ENCODE results near the gene CACNA2D4.
A peak's percentile ranks its signal among the peaks of the same experiment; 100 is the strongest.

CACNA2D4 gene

DNA sequence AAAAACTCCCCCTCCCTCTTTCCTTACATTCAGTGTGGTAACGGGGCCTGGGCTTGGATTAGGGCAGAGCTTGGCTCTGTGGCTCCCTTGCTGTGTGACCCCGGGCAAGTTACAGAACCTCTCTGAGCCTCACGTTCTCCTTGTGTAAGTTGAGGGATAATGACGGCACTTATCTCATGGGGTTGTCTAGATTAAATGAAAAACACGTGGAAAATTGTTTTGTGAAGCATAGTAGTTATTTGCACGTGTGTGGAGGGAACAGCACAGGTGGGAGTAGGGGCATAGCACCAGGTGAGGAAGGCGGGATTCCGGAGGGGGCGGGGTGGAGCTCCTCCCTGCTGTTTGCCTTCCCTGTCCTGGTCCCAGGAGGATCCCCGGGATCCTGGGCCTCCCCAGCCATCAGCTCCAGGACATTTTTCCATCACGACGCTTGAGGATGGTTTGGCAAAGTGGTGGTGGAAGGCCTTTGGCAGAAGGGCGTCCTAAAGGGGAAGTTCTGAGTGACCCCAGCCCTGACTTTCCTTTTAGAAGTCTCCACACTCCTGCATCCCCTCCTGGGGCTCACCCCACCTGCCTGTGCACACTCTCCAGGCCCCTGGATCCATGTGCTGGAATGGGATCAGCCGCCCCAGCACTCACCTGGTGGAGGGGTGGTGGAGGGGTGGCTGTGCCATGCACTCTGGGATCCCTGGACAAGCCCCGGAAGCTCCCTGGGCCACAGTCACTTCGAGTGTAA lies 75.4 kb downstream of the CACNA2D4 start:
- no peak for DNase-seq

DNA sequence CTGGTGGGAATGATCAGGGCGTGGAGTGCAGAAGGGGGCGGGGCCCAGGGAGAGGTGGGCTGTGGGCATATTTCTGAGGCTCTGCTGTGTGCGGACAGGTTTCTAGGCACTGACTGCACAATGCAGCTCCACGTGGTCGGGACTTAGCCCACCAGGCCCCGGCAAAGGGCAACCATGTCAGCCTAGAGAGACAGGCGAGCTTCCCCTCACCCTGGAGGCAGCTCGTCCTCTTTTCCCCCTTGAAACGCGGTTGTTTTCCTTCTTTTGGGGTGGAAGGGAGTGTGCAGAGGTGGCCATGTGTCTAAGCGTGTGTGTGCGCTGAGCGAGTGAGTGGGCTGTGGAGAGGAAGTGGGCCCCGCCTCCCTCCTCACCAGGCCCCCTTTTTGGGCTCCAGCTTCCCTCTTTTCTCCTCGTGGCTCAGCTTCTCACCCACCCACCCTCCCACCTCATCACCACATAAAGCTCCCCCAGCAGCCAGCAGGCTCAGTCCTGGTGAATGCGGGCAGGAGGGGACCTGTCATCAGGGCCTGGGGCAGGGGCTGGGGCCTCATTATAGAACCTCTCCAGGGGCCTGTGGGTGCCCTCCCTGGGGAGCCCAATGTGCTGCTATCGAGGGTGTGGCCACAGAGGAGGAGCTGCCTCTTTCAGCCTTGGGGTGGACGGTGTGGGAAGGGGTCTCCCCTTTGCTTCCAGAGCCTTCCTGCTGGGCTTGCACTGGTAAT lies 76.1 kb downstream of the CACNA2D4 start:
- no peak for DNase-seq

DNA sequence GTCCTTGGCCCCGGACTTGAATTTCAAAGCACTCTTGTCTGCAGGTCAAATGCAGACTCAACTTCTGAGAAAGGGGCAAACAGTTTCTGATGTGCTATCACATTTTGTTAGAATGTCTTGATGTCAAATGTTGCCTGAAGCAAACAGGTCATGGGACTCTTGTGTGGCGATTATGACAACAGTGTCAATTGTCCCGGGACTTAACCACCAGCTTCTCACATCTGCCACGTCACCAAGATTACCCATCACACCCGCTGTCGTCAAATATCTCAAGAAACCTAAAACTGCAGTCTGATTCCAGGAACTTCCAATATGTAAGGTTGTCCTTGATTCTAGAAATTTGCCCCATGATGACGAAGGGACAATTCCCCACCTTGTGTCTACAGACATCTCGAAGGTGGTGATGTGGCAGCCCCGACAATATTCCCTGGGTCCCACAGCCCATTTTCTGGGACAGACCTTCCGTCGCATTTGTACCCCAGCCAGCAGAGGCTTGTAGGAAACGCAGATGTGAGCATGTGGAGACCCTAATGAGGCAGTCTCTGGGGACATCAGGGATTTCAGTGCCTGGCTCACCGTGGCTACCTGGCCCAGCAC lies 76.8 kb downstream of the CACNA2D4 start:
- DNase-seq = peak; percentile 24

DNA sequence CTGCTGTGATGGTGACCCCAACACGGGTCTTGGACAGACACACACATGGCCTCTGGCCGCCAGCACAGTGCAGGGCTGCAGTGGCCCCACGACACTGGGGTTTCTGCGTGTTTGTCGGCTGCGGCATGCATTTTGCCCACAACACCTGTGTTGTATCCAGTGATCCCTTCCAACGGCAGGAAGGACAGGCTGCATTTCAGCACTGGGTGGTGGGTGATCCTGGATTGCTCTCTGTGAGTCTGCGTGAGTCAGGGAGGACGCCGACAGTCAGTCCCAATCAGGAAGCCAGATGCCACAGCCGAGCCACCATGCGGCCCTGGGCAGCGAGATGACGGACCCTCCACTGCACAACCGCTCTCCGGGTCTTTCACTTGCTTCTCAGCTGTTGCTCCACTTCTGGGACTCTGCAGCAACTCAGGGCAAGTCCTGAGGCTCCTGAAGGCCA lies 77.4 kb downstream of the CACNA2D4 start:
- no peak for DNase-seq

DNA sequence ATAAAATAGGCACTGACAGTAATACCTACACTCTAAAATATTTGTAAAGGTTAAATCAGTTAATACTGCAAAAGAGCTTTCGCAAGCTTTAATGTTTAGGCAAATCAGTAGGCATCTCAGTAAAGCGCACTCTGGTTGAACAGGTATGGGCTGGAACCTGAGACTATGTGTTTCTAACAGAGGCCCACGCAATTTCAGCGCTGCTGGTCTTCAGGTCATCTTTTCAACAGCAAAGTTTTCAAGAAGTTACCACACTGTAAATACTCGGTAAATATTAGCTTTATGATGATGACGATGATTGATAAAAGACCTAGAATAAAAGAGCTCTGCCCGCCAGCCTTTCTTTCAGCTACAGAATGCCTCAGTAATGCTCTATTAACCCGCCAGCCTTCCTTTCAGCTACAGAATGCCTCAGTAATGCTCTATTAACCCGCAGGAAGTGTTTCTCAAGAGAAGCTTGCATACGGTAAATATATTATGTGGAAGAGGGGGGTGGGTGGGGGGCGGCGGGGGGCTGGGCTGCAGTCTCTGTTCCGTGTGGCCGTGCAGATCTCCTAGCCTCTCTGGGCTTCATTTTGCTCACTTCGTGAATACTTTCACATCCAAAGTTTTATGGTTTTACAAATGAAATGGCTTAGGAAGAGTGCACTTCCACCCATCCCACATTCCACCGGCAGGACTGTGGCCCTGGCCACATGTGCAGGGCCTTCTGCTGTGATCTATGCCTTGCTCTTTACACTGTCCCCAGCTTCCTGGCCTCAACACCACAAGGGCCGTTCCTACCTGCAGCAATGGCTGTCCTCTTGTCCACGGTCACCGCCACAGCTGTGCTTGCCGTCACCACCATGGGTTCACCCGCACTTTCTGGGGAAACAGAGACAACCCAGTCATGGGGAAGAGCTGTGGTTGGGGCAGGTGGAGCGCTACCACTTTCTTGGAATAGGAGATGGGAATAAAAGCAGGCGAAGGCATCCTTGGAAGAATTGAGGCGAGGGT lies 78.2 kb downstream of the CACNA2D4 start:
- DNase-seq = peak; percentile 91

DNA sequence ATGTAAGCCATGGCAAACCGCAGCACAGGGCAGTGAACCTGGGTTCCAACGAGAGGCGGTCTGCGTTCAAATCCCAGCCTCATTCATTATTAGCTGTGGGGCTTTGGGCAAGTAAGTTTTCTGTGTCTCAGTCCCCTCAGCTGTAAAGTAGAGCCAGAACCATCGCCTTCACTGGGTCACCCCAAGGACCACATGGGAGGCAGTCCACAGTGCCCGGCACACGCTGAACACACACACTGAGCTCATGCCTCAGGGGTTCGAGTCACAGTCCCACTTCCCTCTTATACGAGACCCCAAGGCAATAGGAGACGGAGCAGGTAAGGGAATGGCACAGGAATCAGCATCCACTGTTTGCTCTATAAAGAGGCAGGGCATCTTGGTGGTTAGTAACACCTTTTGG lies 79.0 kb downstream of the CACNA2D4 start:
- no peak for DNase-seq

DNA sequence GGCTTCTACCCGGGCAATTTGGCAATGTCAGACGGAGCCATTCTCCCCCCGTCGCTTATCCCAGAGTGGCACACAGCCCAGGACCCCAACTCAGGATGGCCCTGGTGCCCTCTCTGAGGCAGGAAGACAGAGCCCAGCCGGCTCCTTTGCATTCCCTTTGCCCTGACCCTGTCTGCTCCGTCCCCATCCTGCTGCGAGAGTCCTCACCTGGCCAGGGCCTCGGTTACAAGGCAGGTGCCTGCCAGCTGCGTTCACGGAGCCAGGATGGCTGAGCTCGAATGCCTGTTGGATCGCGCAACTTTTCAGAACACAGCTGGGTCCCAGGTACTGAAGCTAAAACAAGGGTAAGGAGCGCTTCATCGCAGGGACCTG lies 79.5 kb downstream of the CACNA2D4 start:
- DNase-seq = no peak

DNA sequence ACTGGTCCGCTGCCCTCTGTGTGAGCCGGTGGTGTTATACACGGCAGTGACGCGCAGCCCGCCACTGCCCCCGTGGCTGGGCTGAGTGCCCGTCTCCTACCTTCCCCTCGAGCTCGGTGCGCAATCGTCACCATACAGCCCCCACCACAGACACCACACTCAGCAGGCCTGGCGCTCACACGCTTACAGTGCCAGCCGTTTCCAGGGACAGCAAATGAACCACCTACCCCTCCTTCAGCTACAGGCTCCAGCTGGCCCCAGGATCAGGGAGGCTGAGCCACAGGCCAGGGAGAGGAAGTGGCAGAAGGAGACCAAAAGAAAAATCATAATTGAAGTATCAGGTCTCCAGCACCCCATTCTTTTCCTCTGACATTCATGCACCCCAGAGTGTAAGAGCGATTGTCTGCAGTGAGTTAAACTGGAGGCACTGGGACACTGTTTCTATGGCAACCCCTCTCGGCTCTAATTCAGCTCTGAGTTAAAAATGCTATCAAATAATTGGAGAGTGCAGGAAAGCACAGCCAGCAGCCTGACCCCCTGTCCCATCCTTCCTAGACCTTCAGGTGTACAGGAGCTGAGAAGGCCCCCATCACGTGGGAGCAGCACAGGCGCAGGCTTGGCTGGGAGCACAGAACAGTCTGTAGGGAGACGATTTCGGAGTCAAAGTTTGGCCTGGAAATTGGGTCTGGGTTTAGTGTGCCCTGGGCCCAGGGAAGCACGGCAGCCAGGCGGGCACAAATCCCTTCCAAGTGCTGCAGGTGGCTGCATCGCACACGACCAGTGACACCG lies 80.1 kb downstream of the CACNA2D4 start:
- DNase-seq = peak; percentile 48

DNA sequence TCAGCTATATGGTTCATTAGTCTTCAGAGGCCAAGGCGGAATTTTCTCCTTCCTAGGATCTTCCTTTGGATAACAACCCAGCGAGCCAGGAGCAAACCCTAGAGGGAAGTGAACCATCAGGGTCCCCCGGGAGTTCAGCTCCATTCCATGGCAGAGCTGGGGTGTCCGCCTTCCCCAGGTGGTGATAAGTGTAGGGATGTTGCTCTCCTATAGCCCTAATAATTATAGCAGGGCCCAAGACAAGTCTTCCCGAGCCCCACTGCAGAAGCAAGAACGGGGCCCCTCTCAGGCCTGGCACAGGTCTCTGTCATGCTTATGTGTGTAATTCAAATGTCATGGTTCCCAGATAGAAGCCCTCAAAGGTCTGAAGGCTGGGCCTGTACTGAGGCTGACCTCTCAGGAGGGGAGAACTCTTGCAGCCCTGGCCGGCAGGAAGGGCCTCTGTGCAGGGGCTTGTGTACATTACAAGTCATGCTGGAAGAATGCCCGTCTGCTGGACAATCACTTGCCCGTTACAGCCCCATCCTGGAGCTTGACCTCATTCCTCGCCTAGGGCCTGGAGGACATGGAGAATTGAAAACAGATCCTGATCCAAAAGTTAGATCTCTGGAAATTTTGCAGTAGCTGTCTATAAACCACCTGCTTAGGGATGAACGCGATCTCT lies 80.8 kb downstream of the CACNA2D4 start:
- DNase-seq = peak; percentile 47

DNA sequence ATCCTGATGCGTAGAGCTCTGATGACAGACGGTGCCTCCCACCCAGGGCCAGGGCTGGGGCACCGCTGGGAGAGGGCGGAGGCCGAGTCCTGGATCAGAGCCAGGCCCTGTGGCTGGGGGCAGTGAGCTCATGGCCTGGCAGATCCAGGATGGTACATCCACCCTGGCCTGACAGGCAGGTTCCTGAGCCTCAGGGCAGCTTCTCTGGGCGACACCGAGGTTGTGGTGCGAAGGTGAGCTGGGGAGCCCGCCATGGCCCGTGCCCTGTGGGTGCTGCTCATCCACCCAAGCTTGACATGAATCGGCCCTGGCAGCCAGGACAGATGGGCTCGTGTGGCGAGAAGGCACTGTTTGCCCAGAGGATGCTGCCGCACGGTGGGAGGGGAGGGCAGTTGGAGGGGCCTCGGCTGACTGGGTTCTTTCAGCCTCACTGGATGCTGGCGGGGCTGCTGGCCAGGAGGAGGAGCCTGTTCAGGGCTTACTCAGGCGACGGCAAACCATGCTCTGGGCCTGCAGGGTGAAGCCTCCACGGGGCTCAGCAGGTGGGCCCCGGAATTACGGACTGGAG lies 81.5 kb downstream of the CACNA2D4 start:
- peak; percentile 98 for DNase-seq

DNA sequence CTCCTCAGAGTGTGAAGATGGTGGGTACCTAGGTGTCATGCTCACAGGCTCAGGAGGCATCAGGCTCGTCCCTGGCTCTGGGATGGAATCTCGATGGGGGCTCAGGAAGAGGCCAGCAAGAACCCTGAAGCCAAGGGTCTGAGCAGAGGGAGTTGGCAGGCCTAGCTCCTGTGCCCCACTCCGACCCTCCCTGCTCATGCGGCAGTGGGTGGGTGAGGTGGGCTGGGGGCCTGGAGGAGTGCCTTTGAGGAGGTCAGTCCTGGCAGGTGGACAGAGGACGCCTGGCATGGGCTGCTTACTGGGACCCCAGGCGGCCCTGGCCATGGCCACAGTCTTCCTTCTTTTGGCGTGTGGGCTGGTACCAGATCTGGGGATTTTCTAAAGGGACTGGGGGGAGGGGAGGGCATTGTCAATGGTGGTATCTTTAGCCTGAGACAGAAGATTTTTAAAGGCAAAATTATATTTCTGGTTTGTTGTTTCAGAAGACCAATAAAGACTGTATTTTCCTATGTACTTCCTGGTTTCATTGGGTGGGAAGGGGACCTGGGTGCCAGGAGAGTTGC lies 82.1 kb downstream of the CACNA2D4 start:
- no peak for DNase-seq

DNA sequence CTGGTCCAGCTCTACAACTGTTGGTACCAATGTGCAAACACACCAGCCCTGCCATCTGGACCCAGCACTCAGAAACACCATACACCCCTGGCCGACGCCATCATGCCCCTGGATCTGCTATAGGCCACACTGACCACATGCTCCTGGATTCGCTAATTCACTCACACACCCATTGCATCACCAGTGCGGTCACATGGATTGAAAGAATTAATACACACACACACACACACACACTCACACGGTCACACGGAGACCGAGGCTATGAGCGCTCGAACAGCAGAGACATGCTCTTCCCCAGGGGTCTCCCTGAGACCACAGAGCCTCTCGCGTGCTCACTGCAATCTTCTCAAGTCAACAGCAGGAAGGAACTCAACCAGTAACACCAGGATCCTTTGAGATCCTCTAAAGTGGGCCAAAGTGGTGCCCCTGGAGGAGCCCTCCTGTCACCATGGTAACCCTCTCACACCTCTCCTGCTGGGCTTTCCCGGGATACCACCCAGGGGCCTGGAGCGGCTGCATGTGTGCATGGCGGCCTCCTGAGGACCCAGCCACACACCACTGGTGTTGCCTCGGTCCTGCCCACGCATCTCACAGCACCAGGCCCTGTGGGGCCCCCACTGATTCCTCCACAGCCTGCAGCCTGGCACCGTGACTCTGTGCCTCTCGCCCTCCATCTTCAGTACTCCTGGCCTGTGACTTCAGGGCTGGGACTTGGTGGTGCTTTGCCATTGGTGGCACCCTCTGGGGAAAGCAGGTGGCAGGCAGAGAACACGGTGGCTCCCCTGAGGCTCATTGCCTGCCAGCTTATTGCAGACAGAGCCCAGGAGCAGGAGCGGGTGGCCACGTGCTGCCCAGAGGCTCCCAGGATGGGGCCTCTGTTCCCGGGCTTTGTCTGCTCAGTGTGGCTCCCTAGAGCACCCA lies 83.0 kb downstream of the CACNA2D4 start:
- DNase-seq = peak; percentile 59

DNA sequence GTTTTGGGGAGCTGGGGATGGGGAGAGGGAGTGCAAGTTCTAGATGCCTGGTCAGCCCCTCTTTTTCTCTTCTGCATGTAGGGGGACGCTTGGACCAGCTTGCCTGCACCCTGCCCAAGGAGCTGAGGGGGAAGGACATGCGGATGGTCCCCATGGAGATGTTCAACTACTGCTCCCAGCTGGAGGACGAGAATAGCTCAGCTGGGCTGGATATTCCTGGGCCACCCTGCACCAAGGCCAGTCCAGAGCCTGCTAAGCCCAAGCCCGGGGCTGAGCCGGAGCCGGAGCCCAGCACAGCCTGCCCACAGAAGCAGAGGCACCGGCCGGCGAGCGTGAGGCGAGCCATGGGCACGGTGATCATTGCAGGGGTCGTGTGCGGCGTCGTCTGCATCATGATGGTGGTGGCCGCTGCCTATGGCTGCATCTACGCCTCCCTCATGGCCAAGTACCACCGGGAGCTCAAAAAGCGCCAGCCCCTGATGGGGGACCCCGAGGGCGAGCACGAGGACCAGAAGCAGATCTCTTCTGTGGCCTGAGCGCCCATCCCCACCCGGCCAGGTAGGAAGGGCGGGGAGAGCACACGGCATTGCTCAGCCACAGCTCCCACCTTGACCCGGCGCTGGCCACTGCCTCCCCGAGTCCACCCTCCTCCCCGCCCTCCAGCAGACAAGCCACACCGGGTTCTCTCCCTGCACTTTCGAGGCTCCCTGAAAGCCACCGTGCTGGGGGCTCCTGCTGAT lies 84.1 kb downstream of the CACNA2D4 start:
- DNase-seq = no peak

DNA sequence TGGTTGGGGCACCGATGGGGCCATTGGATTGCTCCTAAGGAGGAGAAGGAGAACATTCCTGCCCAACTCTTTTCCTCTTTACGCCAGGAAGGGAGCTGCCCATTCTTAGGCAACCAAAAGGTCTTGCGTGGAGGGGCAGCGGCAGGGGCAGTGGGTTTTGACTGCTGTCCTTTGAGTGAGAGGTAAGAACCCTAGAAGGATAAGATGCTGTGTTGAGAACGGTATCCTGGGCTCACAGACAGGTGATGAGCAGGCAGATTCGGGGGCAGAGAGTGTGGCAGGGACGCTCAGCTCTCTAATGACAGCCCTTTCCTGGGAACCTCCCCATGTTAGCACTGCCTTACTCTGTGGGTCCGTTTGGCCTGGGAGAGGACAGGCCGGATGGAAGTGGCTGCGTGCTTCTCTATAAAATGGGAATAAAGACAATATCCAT lies 84.8 kb downstream of the CACNA2D4 start:
- no peak for DNase-seq

DNA sequence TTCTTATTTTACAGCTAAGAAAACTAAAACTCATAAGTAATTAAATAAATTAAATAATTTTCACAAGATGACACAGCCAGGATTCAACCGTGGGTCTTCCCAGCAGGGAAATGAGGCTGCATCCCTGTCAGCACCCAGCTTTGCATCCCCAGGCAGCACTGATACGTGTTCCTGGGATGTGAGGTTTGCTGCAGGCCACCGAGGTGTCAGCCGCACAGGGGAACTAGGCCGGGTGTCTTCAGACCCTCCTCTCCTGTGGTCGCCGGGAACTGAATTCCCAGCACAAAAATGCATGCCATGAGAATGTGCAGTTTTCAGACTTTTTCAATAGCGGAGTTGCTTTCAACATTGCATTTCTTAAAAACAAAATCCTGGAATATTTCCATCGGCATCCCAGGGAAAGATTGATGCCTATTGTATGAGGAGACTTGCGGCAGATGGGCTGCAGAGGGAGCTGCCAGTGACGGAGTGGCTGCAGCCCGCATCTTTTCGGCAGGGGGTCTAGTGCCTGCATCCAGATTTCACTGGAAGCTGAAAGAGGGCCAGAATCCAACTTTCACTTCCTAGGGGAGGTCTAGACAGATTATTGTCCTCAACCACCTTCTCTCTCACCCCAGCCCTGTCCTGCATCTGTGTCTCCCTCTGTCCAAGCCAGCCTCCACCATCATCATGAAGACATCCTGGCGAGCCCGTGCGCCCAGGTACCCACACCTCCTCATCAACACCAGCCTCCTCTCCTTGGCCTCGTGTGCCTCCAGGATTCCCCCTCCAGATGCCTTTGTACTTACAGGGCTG lies 85.5 kb downstream of the CACNA2D4 start:
- peak; percentile 70 for DNase-seq

DNA sequence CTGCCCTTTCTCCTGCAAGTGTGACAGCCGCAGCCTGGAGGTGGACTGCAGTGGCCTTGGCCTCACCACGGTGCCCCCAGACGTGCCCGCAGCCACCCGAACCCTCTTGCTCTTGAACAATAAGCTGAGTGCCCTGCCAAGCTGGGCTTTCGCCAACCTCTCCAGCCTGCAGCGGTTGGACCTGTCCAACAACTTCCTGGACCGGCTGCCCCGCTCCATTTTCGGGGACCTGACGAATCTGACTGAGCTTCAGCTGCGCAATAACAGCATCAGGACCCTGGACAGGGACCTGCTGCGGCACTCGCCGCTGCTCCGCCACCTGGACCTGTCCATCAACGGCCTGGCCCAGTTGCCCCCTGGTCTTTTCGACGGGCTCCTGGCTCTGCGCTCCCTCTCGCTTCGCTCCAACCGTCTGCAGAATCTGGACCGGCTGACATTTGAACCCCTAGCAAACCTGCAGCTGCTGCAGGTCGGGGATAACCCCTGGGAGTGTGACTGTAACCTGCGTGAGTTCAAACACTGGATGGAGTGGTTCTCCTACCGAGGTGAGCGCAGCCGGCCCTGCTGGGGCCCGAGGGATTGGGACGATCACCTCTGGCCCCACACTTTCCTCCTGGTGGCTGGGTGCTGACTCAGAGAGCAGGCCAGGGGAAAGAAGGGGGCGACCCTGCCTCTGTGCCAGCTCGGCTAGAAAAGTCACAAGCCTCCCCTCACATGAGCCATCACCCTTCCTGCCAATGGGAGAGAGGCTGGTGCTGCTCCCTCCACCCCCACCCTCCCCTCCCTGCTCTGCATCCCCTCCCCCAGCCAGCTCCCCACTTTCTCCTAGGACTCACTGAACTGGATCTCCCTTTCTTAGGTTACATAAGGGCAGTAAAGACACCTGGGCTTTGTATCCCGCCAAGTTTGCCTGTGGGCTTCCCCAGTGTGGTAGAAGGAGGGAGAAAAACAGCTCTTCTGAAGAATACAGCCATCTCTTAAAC lies 87.2 kb downstream of the CACNA2D4 start:
- no peak for DNase-seq

DNA sequence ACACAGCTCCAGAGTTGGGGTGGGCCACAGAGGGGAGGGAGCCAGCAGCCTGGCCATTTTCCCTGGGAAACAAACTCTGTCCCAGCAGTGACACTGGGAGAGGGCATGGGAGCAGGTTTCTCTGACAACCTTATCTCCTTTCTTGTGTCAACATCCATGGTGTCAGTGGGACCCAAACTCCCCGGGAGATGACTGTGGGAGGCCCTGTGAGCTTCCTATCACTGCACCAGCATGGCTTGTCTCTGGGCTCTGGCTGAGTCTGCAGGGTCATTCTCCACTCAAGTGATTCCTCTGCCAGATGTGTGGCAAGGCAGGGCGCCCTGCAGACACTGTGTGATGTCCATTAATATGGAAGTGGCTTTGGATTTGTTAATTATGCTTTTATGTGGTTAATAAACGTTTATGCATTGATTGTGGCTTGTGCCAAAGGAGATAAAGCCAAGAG lies 88.0 kb downstream of the CACNA2D4 start:
- peak; percentile 50 for DNase-seq

Data from NCI-H69 (cell line).